HCT116 (cell line): ENCODE measurements around the gene FOXL2.

ENCODE experiments used
- CTCF ChIP-seq, 3 experiments: fragments of 200-600 bp in 1 of 3; sonication (generic) in 1 of 3; IDR thresholded peaks in 2 of 3; conservative IDR thresholded peaks in 1 of 3; 2 replicates each; pipeline ENCODE4 v1.5.1; 2012 to 2017; ENCODE audit warnings: low read depth in 2 of 3, low read length in 2 of 3, antibody characterized with exemption in 1 of 3, borderline replicate concordance in 1 of 3, control low read depth in 1 of 3, mild to moderate bottlenecking in 1 of 3, mixed read lengths in 1 of 3, mixed run types in 1 of 3, moderate library complexity in 1 of 3; ENCODE audit not compliant: insufficient read depth in 1 of 3
- POLR2A ChIP-seq: IDR thresholded peaks from 2 replicates; pipeline ENCODE4 v1.7.0; 2011; ENCODE audit warnings: borderline replicate concordance; ENCODE audit not compliant: insufficient read depth, insufficient read length; ENCODE audit errors: extremely low read depth

GRCh38 chr3:138975351-138975750 lies 28.4 kb upstream of the FOXL2 start:
- no peak for TF ChIP-seq CTCF (IDR thresholded peaks at IDR 0.05 in 2 of 3, conservative IDR thresholded peaks at IDR 0.05 in 1 of 3; ENCODE audit: borderline replicate concordance in 1 of 3, insufficient read depth in 1 of 3, low read depth in 2 of 3, low read length in 2 of 3)
- no peak for TF ChIP-seq POLR2A
